Prostate gland (tissue), 2 donors: Measurements from ENCODE around the gene DSE.

Source experiments
- CTCF ChIP-seq, 4 experiments: fragments of 200-600 bp in 2 of 4; fragments of 450-650 bp in 2 of 4; sonication (generic) in 2 of 4; IDR thresholded peaks; 1 replicate in 3 of 4; 2 replicates in 1 of 4; pipeline ENCODE4 v1.5.1; 2016 to 2019; ENCODE audit warnings: antibody characterized with exemption in 4 of 4, mild to moderate bottlenecking in 2 of 4, moderate library complexity in 2 of 4
- POLR2A ChIP-seq: fragments of 450-650 bp; IDR thresholded peaks from one replicate; pipeline ENCODE4 v1.6.1; 2016; ENCODE audit warnings: antibody characterized with exemption, mild to moderate bottlenecking
- POLR2AphosphoS5 ChIP-seq: sonication (generic); formaldehyde crosslinking; IDR thresholded peaks from one replicate; pipeline ENCODE4 v1.6.1; 2017; ENCODE audit warnings: antibody characterized with exemption

- TF ChIP-seq CTCF (IDR thresholded peaks at IDR 0.05): no peak
- TF ChIP-seq POLR2A: no peak
- TF ChIP-seq POLR2AphosphoS5: no peak
Observed at GRCh38 chr6:116429111-116429510, 58.4 kb downstream of the DSE start.
